ENCODE data around the gene ZNF716.
"Not testable (repeated sequence)": the region's sequence is repeated elsewhere in the genome, so short reads cannot be mapped to it uniquely, and the experiment has no call there.

The ZNF716 gene

DNA sequence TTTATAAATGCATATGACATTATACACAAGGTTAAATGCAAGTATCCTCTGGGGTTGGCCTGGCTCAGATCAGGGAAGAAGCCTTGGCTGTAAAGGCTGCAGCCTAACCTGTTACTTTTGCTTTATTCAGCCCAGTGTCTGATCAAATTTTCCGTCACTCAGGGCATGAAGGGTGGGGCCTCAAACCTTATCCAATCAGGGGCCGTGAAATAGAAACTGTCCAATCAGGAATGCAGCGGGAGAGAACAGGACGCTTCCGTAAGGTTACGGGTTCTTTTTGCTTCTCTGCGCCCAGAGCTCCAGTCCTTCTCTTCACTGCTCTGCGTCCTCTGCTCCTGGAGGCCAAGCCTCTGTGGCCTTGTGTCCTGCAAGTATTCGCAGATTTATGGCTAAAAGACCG, at the start of gene ZNF716:
Gene ZNF716 (plus strand): TSS at position 274 of the 400 bp plus-strand sequence. CDS start 112 bp downstream, at position 386.
- DNase-seq (ENCODE audit: low spot score): no peak

DNA sequence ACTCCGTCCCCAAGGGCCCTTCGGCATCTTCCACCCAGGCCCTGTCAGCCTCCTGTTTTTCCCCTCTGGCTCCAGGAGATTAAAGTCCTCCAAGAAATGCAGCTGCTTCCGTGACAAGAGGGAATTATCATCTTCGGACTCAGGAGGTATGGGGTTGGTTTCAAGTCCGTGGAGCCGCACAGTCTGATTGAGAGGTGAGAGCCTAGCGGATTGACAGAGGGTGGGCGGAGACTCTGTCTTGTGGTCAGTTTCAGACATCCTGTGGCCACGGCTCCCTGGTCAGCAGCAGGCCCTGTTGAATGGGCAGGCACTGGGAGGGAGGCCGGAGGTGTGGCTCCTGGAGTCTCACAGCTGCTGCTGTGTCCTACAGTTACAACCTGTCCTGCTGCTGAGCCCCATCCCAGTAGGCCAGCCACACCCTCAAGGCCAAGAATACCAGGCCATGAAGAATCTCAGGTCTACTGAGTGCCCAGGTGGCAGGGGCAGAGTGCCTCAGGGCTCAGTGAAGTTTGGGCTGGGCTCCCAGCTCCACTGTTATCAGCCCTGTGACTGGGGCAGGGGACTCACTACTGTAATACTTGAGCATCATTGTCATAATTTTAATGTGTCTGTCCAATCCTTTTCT, 49.3 kb upstream of the ZNF716 start:
- no peak for DNase-seq (ENCODE audit: low spot score)

DNA sequence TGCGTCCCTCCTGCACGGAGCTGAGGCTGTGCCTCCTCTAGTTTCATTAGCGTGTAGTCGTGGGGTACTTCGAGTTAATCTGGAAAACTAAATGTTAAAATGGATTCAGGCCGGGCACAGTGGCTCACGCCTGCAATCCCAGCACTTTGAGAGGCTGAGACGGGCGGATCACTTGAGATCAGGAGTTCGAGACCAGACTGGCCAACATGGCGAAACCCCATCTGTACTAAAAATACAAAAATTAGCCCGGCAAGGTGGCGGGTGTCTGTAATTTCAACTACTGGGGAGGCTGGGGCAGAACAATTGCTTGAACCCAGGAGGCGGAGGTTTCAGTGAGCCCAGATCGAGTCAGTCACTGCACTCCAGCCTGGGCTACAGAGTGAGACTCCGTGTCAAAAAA, 46.9 kb upstream of the ZNF716 start:
- not testable (repeated sequence) for DNase-seq (ENCODE audit: low spot score)

DNA sequence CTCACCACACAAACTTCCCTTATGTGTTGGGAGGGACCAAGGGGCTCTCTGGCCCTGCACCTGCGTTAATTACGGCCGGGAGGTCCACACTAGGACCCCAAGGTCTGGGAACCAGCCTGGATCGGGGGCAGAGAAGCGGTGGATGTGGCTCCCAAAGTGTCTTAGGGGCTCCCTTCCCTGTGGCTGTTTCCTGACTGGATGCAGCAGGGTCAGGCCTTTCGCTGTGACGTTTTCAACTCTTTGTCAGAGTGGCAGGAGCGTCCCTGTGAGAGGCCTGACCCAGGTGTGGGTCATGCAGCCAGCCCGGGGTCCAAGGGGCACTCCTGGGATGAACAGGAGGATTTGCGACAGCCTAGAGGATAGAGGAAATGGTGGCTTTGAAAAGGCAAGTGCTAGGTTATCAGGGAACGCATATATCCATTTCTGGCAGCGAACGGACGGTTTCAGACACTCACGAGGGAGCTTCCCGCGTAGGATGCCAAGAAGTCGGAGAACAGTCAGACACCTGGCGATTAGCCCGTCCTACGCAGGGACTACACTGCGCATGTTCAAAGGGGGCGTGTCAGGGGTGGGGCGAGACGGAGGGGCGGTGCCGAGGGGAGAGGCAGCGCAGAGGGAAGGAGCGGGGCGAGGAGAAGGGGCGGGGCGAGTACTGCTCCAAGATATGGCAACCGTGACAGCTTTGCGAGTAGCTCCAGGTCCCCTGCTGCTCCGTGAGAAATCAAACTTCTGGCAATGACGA, 46.2 kb upstream of the ZNF716 start:
- DNase-seq (ENCODE audit: low spot score): no peak

DNA sequence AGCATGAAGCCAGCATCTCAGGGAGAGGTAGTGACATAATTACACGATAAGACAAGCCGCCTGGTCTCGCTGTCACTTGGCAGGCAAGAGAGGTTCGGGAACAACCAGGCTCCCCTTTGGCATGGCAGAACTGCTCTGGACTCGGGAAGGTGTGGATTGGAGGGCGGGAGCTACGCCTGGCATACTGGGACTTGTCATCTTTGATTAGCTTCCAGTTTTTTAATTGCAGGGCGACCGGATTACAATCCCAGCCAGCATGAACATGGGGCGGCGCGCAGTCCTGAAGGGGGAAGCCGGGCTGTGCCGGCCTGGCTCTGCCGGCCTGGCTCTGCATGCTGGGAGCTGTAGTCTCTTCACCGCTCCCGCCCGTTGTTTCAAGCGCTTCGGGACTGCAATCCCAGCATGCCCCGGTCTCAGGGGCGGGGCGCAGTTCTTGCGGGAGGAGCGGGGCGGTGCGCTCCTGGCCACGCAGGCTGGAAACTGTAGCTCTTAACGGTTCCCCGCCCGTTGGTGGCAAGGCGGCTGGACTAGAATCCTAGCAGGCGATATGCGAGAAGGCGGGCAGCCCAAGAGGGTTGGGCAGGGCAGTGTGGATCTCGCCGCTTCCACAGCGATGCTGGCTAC, 45.5 kb upstream of the ZNF716 start:
- DNase-seq (ENCODE audit: low spot score): no peak

DNA sequence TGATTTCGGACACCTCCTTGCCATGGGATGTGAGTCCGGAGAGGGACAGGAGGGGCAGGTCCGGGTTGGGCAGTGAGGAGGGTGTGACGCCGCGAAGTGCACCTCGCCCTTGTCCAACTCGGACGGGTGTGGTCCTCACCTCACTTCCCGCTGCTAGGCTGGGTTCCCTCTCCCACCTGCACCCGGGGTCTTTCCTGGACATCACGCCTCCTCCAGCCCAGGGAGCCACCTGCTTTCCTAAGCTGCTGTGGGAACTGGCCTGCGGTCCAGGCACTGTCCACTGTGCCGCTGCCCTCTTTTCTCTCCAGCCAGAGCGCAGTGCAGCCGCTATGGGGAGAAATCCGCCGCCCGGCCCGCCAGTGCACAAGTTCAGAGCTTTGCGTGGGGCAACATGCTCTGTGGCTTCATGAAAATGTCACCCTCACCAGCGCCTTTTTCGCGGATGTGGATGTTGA, 45.0 kb upstream of the ZNF716 start:
- DNase-seq (ENCODE audit: low spot score): no peak

DNA sequence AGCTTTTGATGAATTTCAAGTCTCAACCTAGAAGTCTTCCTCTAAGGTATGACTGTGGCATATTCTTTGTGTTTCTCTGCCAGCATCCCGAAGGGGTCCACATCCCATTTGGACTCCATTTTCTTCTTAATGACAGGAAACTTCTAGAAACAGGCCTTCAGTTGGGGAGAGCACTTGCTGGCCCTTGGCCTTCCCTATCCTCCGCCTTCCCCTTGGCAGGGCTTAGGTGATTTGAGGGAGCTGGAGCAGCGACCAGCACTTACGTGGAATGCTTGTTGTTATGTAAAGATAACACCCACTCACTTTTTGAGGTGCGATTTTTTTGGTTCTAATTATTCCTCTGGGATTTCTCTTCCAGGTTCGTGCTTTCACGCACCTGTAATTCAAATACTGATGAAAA, 42.9 kb upstream of the ZNF716 start:
- DNase-seq (ENCODE audit: low spot score): no peak

DNA sequence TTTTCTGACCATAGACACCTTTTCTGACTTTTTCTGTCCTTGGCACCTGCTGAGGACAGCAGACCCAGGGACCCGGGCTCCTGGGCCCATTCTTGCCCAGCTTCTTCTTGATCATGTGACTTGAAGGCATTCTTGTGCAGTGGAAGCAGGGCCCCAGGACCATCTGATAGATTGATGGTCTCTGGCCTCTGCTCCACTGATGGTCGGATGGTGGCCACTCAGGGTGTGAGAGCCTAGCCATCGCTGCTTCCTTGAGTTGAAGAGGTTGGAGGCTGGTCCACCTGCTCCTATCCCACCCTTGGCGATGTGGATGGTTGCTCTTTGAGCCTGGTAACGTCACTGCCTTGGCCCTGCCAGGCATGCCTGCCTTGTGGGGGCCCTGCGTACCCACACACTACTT, 37.8 kb upstream of the ZNF716 start:
- DNase-seq (ENCODE audit: low spot score): no peak

DNA sequence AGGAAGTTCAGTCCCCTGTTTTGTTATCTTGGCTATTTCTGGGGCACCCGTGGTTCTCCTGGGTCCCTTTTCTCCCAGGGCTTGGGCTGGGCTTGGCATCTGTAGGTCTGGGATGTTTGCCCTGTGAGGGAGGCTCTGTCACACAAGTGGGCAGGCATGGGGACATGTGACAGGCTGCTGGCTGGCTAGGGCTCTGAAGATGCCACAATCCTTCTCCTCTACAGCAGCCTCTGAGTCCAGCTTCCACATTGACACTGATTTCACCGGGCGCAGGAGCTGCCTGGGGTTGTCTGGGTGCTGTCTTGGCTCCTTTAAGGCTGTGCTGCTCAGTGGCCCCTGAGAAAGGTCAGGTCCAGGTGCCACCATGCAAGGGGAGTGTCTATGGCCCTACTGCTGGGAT, 37.4 kb upstream of the ZNF716 start:
- DNase-seq (ENCODE audit: low spot score): no peak

DNA sequence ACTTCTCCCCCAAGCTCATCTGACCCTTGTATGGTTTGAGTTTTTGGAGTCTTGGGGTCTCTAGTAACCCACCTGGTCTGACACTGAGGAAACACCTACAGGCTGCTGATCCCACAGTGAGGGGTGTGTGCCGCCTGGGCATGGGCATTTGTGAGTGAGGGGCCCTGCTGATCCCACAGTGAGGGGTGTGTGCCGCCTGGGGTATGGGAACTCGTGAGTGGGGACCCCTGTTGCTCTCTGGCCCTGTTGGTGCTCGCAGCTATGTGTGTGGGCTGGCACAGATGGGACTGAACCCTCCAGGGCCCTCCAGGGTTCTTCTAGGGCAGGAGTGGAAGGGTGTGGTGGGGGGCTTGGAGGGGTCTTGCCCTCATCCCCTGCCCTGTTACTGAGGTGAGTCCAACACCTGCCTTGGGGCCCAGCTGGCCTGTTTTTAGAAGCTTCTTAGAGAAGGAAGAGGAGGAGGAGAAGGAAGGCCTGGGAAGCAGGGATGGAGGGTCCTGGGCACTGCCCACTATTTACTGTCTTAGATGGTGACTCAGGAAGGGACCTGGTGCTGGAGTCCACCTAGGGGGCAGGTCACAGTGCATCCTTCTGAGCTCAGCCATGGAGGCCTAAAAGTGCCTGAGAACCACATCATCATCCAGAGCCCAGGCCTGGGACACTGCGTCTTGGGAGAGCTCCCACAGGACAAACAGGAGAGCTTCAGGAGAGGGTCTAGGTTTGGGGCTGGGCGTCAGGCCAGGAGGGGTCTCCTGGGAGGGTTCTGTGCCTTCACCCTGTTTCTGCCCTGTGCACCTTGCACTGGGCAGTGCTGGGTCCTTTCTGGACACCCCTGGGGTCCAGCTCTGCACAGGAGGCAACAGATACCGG, 36.2 kb upstream of the ZNF716 start:
- no peak for DNase-seq (ENCODE audit: low spot score)

DNA sequence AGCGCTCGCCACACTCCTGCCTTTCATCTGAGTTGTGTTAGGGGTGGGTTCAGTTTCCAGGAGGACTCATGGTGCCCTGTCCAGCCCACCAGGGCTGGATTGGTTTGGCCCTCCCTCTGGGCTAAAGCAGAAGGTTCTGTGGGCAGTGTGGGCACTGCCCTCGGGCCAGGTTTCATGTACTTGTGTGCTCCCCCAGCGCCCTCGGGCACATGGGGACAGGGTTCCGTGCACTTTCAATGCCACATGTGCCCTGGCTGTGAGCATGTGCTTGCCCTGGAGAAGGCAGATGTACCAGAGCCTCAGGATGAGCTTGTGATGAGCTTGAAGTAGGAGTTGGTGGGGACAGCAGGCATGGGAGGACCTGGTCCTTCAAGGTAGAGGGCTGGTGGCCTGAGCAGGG, 35.6 kb upstream of the ZNF716 start:
- DNase-seq (ENCODE audit: low spot score): no peak

DNA sequence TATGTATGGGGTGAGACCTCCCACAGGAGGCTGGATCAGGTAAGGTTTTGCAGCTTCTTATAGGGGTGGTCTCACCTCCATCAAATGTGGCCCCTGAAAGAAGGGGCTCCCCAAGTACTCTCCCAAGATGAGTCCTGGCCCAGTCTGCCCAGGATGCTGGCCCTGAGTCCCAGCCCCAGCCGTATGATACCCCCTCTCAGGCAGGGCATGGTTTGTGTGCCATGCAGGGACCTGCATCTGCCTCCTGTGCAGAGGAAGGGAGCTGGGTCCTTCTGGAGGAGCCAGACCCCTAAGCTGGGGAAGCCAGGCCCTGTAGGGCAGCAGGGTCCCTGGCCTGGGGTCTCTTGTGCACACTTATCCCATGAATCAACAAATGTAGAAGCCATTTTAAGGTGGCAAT, 35.1 kb upstream of the ZNF716 start:
- no peak for DNase-seq (ENCODE audit: low spot score)

DNA sequence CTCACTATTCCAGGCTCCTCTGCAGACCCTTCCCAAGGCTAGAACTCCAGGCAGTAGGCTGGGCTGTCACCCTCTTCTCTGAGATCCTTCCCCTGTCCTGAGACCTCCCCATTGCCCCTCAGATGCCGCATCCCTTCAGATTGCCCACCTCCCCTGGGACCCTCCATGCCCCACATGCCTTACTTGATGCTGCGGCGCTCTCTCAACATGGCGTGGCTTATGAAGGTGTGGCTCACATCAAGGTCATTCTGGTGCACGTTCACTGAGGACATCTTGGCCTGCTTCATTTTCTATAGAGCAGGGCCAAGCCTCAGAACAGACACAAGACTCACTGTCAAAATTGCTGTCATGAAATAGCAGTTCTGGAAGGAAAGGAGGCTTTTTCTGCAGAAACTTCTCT, 34.7 kb upstream of the ZNF716 start:
- no peak for DNase-seq (ENCODE audit: low spot score)

DNA sequence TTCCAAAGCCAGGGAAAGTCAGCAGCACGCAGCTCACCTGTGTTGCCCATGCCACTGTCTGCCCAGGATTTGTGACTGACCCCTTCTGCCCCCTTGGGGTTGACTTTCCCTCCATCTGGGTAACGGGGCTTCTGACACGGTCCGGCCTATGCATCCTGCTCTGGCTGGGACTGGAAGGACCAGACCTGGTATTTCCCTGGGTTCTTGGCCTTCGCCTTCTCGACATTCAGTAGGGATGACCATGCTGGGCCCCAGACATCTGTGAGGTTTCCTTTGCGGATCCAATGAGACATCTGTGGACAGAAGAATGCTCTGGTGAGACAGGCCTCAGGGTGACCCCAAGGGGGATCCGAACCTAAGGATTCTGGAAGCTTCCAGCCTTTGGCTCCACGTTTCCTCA, 34.2 kb upstream of the ZNF716 start:
- no peak for DNase-seq (ENCODE audit: low spot score)

DNA sequence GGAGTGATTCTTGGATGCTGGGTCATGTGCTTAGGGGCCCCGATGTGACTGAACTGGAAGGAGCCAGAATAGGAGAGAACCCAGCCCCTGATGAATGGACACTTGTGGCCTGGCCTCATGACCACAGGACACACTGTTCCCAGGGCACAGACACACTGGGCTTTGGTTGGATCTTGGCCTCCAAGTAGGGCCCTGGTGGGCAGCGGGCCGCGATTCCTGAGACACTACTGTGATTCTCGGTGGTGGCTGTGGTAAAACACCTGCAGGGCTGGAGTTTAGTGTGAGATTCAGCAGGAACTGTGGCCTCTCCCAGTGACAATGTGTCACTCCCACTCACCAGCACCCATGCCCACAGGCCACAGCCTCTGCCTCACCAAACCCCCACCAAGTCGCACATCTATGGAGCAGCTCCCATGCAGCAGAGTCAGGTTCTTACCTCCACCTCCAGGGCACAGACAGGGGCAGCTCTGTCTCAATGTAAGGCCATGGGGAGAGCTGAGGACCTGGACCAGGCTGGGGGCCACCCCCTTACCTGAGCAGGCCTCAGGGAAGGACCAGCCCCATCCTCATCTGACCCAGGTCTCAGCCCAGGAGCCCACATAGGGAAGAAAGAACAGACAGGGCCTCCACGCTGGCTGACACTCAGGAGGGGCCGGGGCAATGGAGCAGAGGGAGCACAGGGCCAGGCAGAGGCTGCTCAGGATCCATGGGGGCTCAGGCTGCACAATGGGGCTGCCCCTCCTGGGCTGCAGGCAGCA, 33.2 kb upstream of the ZNF716 start:
- no peak for DNase-seq (ENCODE audit: low spot score)

DNA sequence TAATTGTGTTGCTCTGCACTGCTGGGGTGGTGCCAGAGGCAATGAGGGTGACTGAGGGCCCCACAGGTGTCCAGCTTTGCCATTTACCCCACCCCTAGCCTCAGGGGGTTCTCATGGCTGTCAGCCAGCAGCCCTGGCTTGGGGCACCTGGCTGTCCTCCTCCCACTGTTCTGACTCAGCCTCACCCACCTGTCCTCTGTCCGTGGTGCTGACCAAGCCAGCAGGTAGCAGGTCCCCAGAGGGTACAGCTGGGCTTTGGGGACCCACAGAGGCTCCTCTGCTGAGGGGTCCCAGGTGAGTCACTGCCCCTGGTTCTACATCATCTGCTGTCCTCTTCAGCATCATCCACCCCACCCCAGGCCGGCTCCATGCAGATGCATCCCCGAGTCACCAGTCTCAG, 32.2 kb upstream of the ZNF716 start:
- DNase-seq (ENCODE audit: low spot score): no peak

DNA sequence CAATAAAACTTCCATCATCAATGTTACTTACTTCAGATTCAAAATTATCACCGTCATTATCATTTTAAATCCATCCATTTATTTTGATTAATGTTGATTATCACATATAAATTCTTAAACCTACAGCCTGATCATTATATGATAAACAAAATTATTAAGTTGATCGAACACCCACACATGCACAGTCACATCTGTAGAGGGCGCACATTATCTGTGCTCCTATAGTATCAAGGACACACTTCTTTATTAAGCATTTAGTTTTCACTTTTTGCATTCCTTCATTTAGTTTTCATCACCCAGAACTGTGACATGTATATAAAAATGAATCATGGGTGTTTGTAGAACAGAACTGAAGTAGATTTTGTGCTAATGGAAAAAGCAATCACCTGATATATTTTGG, 26.2 kb upstream of the ZNF716 start:
- DNase-seq (ENCODE audit: low spot score): no peak

DNA sequence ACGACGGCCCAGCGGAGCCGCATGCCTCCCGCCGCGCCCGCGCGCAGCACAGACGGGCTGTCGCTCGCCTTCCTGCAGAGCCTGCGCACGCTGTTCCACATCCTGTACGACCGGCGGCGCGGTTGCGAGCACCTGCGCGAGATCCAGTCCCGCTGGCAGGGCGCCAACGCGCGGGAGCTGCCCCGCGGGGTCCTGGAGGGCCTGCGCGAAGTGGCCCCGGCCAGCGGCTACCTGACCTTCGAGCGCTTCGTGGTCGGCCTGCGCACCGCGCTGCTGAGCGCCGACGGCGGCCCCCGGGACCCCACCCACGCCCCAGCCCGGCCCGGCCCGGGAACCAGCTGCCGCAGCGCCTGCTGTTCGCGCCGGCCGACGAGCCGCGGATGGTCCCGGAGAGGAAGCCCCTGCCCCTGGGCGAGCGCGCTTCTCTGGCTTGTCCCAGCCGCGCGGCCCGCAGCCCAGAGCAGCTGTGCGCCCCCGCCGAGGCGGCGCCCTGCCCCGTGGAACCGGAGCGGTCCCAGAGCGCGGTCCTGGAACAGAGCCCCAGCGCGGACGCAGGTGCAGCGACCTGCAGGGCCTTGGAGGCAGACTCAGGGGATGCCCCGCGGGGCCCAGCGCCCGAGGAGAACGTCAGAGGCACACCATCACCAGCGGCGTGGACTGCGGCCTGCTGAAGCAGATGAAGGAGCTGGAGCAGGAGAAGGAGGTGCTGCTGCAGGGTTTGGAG, 25.3 kb upstream of the ZNF716 start:
- DNase-seq (ENCODE audit: low spot score): no peak

DNA sequence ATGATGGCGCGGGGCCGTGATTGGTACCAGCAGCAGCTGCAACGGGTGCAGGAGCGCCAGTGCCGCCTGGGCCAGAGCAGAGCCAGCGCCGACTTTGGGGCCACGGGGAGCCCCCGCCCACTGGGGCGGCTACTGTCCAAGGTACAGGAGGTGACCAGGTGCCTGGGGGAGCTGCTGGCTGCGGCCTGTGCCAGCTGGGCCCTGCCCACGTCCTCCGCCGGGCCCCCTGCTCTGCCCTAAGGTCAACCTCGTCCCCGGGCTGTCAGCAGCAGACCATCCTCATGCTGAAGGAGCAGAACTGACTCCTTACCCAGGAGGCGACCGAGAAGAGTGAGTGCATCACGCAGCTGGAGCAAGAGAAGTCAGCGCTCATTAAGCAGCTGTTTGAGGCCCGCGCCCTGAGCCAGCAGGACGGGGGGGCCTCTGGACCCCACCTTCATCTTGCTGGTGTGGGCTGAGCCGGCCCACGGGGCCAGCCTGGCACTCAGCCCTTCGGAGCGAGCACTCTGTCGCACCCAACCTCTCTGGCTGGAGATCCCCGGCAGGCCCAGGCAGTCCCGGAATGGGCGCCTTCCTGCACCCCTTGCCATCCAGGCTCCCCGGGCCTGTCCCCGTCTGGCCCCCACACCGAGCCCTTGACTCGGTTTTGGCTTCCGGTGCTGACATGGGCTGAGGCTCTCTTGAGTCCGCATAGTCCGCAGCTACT, 24.6 kb upstream of the ZNF716 start:
- no peak for DNase-seq (ENCODE audit: low spot score)

DNA sequence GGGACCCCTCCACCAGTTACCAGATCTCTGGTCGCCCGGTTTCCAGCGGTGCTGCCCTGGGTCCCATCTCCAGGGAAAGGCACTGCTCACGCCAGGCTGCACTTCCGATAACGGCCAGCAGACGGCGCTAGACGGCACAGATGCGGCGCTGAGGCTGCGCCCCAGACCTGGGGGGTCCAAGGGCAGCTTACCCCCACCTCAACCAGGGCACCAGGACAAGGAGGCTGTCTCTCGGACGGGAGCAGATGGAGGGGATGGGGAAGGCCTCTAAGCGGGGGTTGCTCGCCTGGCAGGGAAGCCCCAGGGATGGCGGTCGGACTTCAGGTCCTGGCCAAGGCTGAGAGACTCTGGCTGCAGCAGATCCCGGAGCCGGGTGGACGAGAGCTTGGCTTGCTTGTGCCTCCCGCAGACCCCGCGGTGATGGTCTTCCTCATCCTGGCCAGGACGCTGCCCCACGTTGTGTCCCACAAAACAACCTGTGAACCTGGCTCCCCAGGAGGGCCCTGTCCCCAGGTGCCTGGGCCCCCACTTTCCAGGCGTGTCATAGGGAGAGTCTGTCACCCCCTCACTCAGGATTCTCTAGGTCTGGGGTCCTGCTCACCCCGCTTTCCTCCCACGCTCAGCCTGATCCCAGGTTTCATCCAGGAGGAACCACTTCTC, 23.9 kb upstream of the ZNF716 start:
- DNase-seq (ENCODE audit: low spot score): no peak
